Measurements from ENCODE around the gene MFAP1. TPM values are rescaled to one million over a fixed set of nuclear protein-coding genes. Genes with fewer than 3 reads are reported as not detected.
"Not testable (repeated sequence)": the region's sequence is repeated elsewhere in the genome, so short reads cannot be mapped to it uniquely, and the experiment has no call there.

MFAP1 gene
- total RNA-seq, 1 experiment from 2014 or later = 23.0 TPM

- H3K36me3 Mint-ChIP-seq (ENCODE audit: insufficient read depth, unreplicated experiment) = peaks cover 17% of the 10 kb centered on the region
- TF ChIP-seq, protein P1, sequence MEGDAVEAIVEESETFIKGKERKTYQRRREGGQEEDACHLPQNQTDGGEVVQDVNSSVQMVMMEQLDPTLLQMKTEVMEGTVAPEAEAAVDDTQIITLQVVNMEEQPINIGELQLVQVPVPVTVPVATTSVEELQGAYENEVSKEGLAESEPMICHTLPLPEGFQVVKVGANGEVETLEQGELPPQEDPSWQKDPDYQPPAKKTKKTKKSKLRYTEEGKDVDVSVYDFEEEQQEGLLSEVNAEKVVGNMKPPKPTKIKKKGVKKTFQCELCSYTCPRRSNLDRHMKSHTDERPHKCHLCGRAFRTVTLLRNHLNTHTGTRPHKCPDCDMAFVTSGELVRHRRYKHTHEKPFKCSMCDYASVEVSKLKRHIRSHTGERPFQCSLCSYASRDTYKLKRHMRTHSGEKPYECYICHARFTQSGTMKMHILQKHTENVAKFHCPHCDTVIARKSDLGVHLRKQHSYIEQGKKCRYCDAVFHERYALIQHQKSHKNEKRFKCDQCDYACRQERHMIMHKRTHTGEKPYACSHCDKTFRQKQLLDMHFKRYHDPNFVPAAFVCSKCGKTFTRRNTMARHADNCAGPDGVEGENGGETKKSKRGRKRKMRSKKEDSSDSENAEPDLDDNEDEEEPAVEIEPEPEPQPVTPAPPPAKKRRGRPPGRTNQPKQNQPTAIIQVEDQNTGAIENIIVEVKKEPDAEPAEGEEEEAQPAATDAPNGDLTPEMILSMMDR (IDR thresholded peaks at IDR 0.05; ENCODE audit: unreplicated experiment) = no peak
- no peak overlapping the region for H3K27ac Mint-ChIP-seq (ENCODE audit: low read depth, unreplicated experiment)
- DNase-seq (ENCODE audit: unreplicated experiment) = no peak
- H3K9me3 Mint-ChIP-seq (ENCODE audit: unreplicated experiment) = no peaks in the 10 kb centered on the region
- intact Hi-C loops (cut with micrococcal nuclease) = loop anchor here (1.0 kb wide), 1 partner anchor 347 kb away; no protein-coding TSS in a partner anchor
- CTCF ChIA-PET = interaction anchor here (0.6 to 1.5 kb wide), 7 partner anchors 11 to 194 kb away, joined by 3 to 5 read pairs (median 3); no protein-coding TSS in a partner anchor
- no peak overlapping the region for H3K4me3 Mint-ChIP-seq (ENCODE audit: unreplicated experiment)
- no peaks in the 10 kb centered on the region for H3K4me1 Mint-ChIP-seq (ENCODE audit: insufficient read depth, unreplicated experiment)
- no peaks in the 10 kb centered on the region for H3K27me3 Mint-ChIP-seq (ENCODE audit: insufficient read depth, unreplicated experiment)
- no TSS peak for BruUV-seq (replicated peaks)
- POLR2A ChIA-PET = no interaction called here
Observed at GRCh38 chr15:43871835-43872234, 47.3 kb upstream of the MFAP1 start.

DNA sequence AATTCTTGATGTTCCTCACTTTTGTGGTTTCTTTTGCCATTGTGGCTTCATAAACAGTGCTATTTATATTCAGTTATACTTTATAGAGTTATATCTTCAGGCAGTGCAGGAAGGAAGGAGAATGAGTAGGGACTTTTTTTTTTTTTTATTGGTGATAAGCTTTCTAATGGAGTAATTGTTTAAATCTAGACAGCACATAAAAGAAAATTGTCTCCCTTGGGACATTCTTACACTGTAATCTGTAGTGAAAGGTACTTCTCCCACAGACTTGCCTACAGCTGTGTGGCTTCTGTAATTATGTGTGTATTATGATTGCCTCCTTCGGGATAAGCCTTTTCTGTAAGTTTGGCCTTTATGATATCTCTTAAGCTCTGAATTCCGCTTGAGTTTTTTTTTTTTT lies 43.9 kb upstream of the MFAP1 start:
- POLR2A ChIA-PET = interaction anchor here (0.6 to 0.7 kb wide), 2 partner anchors 105 to 249 kb away, joined by 4 read pairs; no protein-coding TSS in a partner anchor
- Mint-ChIP-seq H3K27ac (ENCODE audit: low read depth, unreplicated experiment) (no peak overlapping the region), H3K4me3 (ENCODE audit: unreplicated experiment) (no peak overlapping the region), H3K9me3 (ENCODE audit: unreplicated experiment) (no peaks in the 10 kb centered on the region), H3K4me1 (ENCODE audit: insufficient read depth, unreplicated experiment) (no peaks in the 10 kb centered on the region), H3K27me3 (ENCODE audit: insufficient read depth, unreplicated experiment) (no peaks in the 10 kb centered on the region), H3K36me3 (ENCODE audit: insufficient read depth, unreplicated experiment) (peaks cover 15% of the 10 kb centered on the region)
- CTCF ChIA-PET = interaction anchor here (1.4 kb wide), 1 partner anchor 13 kb away, joined by 4 read pairs; no protein-coding TSS in a partner anchor
- BruUV-seq (replicated peaks) = no TSS peak
- no peak for DNase-seq (ENCODE audit: unreplicated experiment)
- intact Hi-C loops (cut with micrococcal nuclease) = no loop called here
- TF ChIP-seq, protein P1 (IDR thresholded peaks at IDR 0.05; ENCODE audit: unreplicated experiment) = no peak

- no TSS peak for BruUV-seq (replicated peaks)
- ChIA-PET CTCF (interaction anchor here (0.7 kb wide), 2 partner anchors 43 to 374 kb away, joined by 3 to 4 read pairs; partner anchors contain the start of gene MFAP1), POLR2A (interaction anchor here (0.8 kb wide), 1 partner anchor 29 kb away, joined by 3 read pairs; no protein-coding TSS in a partner anchor)
- peaks cover 20% of the 10 kb centered on the region for H3K36me3 Mint-ChIP-seq (ENCODE audit: insufficient read depth, unreplicated experiment)
- H3K4me1 Mint-ChIP-seq (ENCODE audit: insufficient read depth, unreplicated experiment) = no peaks in the 10 kb centered on the region
- H3K27ac Mint-ChIP-seq (ENCODE audit: low read depth, unreplicated experiment) = no peak overlapping the region
- H3K9me3 Mint-ChIP-seq (ENCODE audit: unreplicated experiment) = no peaks in the 10 kb centered on the region
- intact Hi-C loops (cut with micrococcal nuclease) = no loop called here
- no peak overlapping the region for H3K4me3 Mint-ChIP-seq (ENCODE audit: unreplicated experiment)
- H3K27me3 Mint-ChIP-seq (ENCODE audit: insufficient read depth, unreplicated experiment) = no peaks in the 10 kb centered on the region
- TF ChIP-seq, protein P1 (IDR thresholded peaks at IDR 0.05; ENCODE audit: unreplicated experiment) = no peak
- DNase-seq (ENCODE audit: unreplicated experiment) = no peak
Observed at GRCh38 chr15:43867096-43867495, 42.6 kb upstream of the MFAP1 start.

DNA sequence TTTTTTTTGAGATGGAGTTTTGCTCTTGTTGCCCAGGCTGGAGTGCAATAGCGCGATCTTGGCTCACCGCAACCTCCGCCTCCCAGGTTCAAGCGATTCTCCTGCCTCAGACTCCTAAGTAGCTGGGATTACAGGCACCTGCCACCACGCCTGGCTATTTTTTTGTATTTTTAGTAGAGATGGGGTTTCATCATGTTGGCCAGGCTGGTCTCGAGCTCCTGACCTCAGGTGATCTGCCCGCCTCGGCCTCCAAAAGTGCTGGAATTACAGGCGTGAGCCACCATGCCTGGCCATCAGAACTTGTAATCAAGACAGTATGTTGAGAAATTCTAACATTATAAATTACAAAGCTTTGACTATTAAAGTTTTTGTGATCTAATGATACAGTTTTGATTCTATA lies 42.1 kb upstream of the MFAP1 start:
- DNase-seq (ENCODE audit: unreplicated experiment); H3K27me3 Mint-ChIP-seq (ENCODE audit: insufficient read depth, unreplicated experiment); H3K4me3 Mint-ChIP-seq (ENCODE audit: unreplicated experiment); H3K4me1 Mint-ChIP-seq (ENCODE audit: insufficient read depth, unreplicated experiment); H3K9me3 Mint-ChIP-seq (ENCODE audit: unreplicated experiment); intact Hi-C loops (cut with micrococcal nuclease); BruUV-seq (replicated peaks); H3K27ac Mint-ChIP-seq (ENCODE audit: low read depth, unreplicated experiment): not testable (repeated sequence)
- POLR2A ChIA-PET = interaction anchor here (0.8 kb wide), 1 partner anchor 28 kb away, joined by 3 read pairs; no protein-coding TSS in a partner anchor
- H3K36me3 Mint-ChIP-seq (ENCODE audit: insufficient read depth, unreplicated experiment) = peaks cover 24% of the 10 kb centered on the region
- CTCF ChIA-PET = interaction anchor here (0.7 kb wide), 2 partner anchors 42 to 374 kb away, joined by 3 to 4 read pairs; partner anchors contain the start of gene MFAP1
